CD4-positive, alpha-beta T cell treated with Interleukin-4 for 1 hour (primary cell): Measurements from ENCODE around the gene PYROXD2.
"Not testable (repeated sequence)": the region's sequence is repeated elsewhere in the genome, so short reads cannot be mapped to it uniquely, and the experiment has no call there.

Experiments used
- DNase-seq, 2 donors: peaks; one replicate each; pipeline ENCODE4 v3.0.0-alpha.2; 2020 to 2022

PYROXD2 gene

DNA sequence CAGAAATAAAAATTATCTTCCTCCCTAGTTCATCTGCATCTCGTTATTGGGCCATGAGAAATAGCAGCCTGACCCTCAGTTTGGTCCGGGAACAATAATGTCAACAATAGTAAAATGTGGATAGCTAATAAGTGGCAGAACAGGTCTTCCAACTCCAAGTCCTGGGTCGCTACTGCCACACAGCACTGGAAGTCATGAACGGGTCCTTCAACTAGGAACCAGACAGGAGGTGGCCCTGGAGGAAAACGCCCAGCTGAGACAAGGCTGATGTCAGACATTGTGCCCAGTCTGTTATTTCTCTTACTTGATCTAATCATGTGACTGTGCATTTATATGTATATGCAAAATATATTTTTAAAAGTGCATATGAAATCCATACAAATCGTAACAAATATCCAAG, 51.8 kb downstream of the PYROXD2 start:
- DNase-seq: no peak

DNA sequence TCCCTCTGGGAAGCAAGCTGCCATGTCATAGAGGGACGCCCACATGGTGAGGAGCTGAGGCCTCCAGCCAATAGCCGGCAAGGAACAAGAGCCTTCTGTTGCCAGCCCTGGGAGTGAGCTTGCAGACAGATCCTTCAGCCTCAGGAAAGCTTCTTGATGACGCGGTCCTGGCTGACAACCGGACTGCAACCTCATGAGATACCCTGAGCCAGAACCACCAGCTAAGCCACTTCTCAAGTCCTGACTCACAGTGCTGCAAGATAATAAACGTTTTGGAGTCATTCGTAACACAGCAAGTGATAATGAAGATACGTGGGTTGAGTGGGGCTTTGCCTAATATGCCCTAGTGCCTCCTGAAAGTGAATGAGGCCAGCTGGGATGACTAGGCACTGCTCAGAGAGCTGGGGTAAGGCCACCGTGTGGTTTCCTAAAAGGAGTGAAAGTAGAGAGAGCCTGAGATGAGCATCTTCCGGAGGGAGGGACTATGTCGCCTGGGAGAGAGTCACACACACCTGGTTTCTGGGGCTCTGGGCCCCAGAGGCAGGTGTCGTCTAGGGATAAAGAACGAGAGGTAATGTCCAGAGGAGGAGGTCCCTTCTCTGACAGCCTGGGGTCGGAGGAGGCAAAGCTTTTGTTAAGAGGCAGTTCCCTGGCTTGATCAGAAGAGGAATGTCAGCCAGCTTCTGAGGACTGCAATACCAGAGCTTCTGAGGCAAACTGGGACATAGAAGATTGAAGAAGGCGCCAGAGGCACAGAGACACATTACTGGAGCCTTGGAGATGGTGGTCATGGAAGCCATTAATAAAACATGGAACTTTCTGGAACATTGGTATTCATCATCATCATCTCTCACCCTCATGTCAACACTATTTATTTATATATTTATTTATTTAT, 53.6 kb downstream of the PYROXD2 start:
- no peak for DNase-seq

DNA sequence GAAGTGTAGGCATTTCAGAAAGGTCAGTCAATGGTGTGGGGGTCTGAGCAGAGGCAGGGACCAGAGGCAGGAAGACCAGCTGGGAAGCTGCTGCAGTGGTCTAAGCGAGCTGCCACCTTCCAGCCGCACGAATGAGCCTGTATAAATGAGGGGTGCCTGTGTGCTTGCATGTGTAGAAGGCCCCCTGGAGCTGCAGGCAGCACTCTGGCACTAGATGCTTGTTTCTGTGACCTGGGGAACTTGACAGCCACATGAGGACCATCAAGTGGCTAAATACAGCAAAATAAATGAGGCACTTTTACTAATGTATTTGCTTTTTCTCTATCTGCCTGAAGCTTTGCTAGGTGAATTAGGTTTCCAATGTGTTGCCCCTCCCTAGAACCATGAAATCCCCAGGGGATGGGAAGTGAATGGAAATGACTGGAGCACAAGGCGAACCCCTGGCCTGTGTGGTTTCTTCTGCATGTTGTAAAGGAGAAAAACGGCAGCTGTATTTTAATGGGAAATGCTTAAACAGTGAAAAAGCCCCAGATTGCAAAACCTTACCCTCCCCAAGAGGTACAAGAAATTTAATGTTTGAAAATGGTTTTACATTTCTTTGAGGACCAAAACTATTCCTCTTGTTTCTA, 57.7 kb downstream of the PYROXD2 start:
- DNase-seq: no peak

DNA sequence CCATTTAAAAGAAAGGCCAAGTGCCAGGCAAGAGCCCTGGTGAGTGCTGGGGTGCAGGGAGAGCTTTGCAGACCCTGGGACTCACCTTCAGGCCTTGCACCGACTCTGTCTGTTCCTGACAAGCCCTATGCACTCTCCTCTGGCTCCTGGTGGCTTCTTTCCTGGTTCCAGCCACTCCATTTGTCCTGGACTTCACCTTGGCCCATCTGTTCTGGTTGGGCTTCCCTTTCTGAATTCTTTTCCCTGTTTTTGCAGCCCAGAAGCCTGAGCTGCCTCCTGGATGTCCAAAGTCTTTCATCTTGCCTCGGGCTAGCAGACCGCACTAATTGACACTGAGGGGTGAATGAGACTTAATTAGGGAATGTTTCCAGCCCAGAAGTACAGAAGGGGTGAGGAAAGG, 60.5 kb downstream of the PYROXD2 start:
- no peak for DNase-seq

DNA sequence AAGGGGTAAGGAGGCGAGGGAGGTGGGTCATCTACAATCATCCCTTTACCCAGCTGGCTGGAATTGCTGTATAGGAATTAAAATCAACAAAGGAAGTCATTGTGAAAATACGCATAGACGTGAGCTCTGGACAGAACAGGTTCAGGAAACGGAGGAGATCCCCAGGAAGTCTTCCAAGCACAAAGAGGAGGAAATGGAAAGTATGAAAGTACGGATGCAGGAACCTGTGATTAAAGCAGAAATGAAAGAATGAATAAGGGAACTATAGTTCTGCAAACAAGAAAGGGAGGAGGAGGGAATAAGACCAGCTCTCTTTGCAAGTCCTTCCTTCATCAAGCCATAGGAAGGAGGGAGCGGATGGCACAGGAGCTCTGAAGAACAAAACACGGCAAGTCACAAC, 61.8 kb downstream of the PYROXD2 start:
- no peak for DNase-seq

DNA sequence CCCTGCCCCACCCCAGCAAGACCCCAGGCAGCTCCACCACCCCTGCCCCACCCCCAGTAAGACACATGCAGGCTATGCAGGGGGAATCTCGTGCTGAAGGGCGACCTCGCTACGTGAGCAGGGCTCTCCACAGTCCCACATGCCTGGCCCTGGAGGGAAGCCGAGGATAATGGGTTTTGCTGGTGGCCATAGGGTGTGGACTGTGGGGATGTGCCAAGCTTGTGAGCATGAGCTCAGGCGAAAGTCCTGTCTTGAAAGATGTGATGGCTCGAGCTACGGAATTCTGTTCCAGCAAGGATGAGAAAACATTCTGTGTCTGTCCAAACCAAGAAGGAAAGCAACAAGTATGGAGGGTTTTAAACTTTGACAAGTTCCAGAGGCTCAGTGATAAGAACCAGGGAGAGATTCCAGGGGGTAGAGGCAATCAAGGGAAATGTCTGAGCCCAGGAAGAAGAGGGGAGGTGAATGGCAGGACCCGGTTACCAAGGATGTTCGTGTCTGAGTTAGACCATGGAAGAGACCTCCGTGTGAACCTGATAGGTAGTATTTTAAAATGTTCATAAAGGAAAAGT, 63.1 kb downstream of the PYROXD2 start:
- no peak for DNase-seq

DNA sequence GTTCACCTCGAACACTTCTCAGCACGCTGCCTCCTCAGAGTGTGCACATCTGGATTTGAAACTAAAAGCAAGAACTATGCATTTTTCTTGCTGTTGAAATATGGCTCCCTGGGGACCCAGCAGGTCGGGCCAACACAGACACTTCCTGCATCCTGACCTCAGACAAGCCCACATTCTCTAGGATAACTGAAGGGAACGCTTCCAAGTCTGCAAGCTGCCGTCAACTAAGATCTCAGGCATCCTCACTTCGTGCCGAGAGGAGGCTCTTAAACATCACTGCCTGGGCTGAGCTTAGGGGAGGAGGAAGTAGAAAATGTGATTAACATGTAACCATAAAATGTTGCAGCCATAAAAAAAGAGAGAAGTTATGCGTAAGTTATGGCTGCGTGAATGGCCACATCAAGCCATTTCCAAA, 65.5 kb downstream of the PYROXD2 start:
- no peak for DNase-seq

DNA sequence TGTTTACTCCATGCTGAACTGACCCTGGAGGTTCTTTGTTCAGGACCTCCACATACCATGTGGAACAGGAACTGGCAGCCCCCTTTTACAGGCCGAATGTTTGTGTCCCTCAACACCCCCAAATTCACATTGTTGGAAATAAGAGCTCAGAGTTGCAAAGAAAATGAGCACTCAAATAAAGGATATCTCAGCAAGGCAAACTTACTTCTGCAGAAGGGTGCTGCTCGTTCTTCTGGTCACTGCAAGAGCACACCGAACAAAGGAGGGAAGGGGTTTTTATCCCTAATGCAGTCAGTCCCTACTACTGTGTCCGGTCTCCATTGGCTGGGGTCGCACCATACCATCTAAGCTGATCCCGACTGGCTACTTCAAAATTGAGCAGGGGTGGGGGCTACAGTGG, 68.1 kb downstream of the PYROXD2 start:
- DNase-seq: no peak

DNA sequence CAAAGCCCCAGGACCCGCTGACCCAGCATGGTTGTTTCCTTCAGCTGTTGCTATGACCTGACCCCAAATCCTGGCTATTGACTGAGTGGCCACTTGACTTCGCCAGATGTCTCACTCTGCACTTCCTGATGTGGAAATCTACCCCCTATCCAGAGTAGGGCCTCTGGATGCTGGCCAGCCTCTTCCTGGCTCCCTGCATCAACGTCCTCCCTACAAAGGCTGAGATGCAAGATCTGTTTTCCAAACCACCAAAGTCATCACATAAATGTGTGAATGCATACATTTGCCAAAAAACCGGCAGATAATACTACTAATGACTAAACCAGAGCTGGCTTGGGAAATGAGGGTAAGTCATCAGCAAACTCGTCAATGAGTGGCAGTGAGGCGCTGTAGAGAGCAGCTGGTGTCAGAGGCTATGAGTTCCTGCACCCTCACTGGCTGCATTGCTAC, 70.4 kb downstream of the PYROXD2 start:
- no peak for DNase-seq

DNA sequence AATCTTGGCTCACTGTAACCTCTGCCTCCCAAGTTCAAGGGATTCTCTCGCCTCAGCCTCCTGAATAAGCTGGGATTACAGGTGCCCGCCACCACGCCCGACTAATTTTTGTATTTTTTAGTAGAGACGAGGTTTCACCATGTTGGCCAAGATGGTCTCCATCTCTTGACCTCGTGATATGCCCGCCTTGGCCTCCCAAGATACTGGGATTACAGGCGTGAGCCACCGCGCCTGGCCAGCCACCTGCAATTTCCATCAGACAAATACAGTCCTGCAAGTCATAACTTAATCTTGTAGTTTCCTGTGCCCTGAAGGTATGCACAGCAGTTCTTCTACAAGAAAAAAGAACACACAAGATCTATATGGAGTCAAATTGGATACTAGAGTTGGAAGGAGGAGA, 73.3 kb downstream of the PYROXD2 start:
- not testable (repeated sequence) for DNase-seq

DNA sequence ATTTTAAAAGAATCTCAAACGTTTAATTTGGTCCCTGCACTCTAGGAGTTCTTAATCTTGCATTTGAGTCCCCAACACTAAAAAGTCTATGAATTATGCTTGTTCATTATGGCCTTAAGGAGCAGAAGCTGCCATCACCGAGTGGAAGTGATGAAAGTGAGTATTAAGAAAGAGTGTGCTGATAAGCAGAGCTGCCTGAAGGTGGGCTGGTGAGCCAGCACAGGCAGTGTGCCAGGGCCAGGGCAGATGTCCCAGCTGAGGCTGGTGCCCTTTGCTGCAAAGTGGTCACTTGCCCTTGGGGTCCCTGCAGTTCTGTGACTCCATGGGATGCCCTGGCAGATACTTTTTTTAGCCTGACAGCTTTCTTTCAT, 74.1 kb downstream of the PYROXD2 start:
- no peak for DNase-seq

DNA sequence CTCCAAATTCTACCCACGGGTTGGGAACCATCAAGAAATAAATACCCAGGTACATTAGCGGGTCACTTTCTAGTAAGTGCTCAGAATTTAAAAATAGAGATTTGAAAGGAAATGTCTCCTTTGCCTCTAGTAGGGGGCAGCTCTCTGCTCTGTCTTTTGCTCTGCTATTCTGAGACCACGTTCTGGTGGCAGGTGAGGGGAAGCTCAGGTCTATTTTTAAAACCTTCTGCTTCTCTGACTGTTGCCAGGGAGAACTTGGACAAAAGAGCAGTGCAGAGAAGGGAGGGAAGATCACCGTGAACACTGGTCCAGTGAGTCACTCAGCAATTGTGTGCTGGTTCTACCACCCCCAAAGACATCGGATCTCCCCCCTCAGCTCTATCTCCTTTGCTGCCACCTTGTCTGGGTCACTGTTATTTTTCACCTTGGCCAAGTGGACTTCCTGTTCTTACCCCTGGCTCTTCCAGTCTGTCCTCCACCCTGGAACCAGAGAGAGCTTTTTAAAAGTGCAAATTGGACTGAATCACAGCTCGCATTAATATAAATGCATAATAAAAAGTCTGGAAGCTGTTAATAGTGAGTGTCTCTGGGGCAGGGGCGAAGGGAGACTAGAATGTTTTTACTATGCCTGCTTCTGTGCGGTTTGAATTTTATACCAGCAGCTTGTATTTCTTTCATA, 74.6 kb downstream of the PYROXD2 start:
- no peak for DNase-seq

DNA sequence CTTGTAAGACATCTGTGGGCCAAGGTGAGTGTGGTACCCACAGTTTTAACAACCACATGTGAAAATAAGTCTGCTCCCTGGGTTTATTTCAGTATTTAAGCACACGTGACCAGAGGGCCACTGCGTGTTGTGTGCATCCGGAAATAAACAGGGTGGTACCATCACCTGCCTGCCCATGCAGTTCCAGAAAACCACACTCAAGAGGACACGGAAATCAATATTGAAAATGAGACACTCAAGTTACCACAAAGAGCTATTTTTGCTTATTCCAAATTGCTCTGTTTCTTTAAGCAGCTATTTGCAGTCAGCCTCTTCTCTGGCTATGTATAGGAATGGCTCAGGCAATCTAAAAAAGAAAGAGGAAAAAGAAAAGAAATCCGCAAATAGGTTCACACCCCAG, 75.2 kb downstream of the PYROXD2 start:
- DNase-seq: peak; percentile 38 to 59

DNA sequence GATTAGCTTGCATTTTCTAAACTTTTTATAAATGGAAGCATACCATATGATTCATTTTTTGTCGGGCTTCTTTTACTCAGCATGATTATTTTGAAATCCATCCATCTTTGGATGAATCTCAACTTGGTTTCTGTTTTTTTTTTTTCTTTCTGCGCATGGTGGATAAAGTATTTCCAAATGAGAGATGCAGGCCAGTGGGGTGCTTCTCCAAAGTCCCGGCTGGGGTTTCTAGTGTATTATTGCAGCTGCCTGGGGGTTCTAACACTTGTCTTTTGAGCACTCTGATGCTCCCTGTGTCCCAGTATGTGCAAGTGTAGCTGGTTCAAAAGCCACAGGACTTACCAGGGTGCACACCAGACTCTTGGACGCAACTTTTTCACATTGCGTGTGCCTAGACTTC, 76.1 kb downstream of the PYROXD2 start:
- no peak for DNase-seq

DNA sequence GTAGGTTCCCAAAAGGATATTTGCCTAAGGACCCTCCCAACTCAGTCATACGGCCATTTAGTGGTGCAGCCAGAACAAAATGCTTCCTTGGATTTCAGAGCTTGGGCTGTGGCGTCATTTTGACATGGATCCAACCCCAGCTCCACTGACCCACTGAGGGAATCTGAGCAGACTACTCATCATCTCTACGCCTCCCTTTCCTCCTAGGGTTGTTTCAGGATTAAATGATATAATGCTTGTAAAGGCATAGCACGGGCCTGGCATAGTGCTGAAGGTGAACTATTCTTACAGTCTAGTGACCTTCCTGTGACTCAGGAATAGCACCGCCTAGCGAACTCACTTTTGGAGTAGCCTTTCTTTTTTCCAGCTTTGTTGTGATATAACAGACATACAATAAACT, 76.7 kb downstream of the PYROXD2 start:
- DNase-seq: no peak

DNA sequence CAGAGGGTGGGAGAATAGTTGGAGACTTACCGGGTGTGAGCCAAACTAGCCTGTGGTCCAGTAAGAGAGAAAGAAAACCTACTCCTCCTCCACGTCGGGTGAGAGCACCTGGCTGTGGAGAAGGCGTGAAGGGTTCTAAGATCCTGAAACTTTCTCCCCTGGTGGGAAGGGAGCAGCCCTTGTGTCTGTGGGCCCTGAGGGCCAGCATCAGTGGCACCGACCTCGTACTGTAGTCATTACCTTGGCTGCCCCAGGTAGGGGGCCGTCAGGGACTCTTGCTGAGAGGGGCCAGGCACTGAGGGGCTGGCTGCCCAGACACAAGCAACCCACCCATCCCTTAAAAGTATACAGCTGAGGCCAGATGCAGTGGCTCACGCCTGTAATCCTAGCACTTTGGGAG, 77.5 kb downstream of the PYROXD2 start:
- no peak for DNase-seq
